ENCODE measurements around the gene RNF224.

The RNF224 gene

GRCh38 chr9:137215196-137215986 lies 11.9 kb upstream of the RNF224 start:
- no peak for DNase-seq (ENCODE audit: low read depth in 2 of 2)

DNA sequence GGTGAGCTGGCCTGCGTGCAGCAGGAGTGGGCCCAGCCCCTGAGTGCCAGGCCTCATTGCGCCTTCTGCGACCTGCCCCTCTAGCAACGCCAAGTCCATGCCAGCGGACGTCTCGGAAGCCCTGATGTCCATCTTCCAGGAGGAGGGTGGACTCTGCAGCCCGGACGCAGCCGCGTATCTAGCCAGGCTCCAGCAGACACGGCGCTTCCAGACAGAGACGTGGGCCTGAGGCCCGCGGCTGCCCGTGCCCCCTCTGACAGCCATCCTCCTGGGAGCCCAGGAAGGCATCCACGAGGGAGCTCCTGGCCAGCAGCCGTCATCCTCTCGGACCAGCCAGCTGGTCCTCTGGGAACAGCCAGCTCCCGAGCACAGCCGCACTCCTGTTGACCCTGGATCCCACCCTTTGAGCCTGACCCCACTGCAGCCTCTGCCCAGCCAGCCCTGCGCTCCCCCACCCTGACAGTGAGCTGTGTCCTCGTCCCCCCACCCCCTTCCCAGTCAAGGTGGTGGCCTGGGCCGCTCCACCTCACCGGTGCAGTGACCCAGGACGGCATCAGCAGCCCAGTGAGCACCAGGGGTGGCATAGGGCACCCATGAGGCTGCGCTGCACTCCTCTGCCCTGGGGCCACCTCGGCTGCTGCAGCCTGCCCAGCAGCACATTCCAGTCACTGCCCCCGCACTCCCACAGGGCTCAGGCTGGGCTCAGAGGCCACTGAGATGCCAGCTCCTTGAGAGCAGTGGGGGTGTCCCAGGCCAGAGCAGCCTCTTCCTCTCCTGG lies 10.9 kb upstream of the RNF224 start:
- DNase-seq (ENCODE audit: low read depth in 2 of 2), result no peak

DNA sequence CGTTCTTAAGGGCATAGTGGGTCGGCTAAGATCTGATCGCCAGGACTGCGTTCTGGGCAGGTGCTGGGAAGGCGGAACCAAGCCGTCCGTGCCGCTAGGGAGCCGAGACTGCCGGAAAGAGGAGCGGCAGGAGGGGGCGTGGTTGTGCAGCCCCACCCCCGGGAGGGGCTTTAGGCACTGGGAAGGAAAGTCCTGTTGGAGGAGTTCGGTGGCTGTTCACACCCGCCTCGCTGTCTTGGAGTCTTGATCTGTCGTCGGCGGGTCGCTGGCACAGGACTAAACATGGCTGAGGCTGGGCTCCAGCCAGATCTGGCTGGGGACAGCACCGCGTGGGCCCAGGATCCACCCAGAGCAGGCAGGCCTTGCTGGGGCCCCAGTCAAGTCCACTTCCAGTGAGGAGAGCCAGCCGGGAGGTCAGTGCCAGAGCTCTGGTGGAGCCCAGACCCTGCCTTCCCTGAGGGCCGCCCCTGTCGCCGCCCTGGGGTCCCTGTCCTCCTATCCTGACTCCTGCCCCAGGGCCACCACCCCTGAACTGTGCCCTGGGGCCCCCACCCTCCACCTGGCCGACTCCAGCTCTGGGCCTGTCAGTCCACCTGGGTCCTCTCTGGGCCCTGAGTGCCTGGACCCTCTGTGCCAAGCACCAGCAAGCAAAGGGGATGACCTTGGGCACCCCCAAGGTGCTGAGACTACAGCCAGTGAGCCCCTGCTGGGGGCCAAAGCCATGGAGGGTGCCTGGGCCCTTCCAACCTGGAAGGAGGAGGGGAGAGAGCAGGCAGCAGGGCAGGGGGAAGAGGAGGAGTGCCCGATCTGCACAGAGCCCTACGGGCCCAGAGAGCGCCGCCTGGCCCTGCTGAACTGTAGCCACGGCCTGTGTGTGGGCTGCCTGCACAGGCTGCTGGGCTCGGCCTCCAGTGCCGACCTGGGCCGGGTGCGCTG lies 9.8 kb upstream of the RNF224 start:
- no peak for DNase-seq (ENCODE audit: low read depth in 2 of 2)

GRCh38 chr9:137218212-137218753 lies 9.0 kb upstream of the RNF224 start:
- DNase-seq (ENCODE audit: low read depth in 2 of 2), result no peak

- no peak for DNase-seq (ENCODE audit: low read depth in 2 of 2)
These were observed 8.5 kb upstream of the RNF224 start for GRCh38 chr9:137218754-137219271.

- DNase-seq (ENCODE audit: low read depth in 2 of 2), result no peak
These were observed 7.5 kb upstream of the RNF224 start for GRCh38 chr9:137219757-137220316.

- DNase-seq (ENCODE audit: low read depth in 2 of 2), result no peak
These were observed 6.8 kb upstream of the RNF224 start for GRCh38 chr9:137220317-137221094.

DNA sequence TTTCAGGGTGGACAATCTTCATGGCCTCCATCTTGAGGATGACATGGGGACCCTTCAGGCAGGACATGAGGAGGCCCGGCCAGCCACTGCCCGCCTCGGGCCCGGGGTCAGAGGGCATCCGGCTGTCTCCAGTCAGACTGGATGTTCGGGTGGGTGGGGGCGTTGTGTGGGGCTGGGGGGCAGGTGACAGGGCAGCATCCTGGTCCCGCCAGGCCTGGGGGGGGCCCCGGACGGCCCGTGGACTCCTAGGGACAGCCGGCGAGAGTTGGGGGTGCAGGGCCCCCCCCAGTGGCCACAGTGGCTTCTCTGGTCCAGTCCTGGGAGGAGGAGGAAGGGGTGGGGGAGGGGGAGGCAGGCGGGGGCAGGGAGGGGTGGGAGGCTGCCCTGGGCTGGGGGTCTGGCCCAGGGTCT lies 6.2 kb upstream of the RNF224 start:
- DNase-seq (ENCODE audit: low read depth in 2 of 2), result no peak

DNA sequence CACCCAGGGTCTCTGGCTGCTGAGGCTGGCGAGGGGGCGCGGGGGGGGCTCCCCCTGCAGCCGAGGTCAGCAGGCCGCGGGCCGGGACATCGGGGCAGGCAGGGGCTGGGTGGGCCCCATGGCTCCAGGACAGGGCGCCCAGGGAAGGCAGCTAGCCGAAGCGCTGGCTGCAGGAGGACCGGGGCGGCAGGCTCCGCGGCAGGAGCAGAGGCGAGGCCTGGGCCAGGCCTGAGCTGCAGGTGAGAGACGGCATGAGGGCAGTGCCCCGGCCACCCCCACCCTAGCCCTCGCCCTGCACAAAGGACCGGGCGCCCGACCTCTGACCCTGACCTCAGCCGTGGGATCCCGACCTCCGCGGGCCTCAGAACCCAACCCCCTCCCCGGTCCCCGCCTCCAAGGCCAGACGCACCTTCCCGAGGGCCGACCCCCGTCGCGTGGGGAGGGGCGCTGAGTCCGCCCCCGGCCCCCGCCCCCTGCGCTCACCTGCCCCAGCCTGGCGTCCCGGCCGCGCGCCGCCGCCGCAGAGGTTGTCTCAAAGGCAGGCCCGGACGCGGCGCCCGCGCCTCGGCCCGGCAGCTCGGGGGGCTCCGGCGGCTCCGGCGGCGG lies 5.7 kb upstream of the RNF224 start:
- no peak for DNase-seq (ENCODE audit: low read depth in 2 of 2)

GRCh38 chr9:137222190-137223077 lies 4.9 kb upstream of the RNF224 start, which contains the start of gene RNF208:
TSS of gene RNF208 (minus strand) at chr9:137222240. CDS start at chr9:137221212, 1,028 bp downstream.
- no peak for DNase-seq (ENCODE audit: low read depth in 2 of 2)

GRCh38 chr9:137223078-137223970 lies 4.0 kb upstream of the RNF224 start:
- peak; percentile 97 for DNase-seq (ENCODE audit: low read depth in 2 of 2)

GRCh38 chr9:137224830-137225694 lies 2.2 kb upstream of the RNF224 start, which contains the start of gene CYSRT1:
TSS of gene CYSRT1 (plus strand) at chr9:137225174. CDS start at chr9:137225622, 448 bp downstream.
- DNase-seq (ENCODE audit: low read depth in 2 of 2), result no peak

- DNase-seq (ENCODE audit: low read depth in 2 of 2), result no peak
These were observed 1.5 kb upstream of the RNF224 start for GRCh38 chr9:137225699-137226331.

DNA sequence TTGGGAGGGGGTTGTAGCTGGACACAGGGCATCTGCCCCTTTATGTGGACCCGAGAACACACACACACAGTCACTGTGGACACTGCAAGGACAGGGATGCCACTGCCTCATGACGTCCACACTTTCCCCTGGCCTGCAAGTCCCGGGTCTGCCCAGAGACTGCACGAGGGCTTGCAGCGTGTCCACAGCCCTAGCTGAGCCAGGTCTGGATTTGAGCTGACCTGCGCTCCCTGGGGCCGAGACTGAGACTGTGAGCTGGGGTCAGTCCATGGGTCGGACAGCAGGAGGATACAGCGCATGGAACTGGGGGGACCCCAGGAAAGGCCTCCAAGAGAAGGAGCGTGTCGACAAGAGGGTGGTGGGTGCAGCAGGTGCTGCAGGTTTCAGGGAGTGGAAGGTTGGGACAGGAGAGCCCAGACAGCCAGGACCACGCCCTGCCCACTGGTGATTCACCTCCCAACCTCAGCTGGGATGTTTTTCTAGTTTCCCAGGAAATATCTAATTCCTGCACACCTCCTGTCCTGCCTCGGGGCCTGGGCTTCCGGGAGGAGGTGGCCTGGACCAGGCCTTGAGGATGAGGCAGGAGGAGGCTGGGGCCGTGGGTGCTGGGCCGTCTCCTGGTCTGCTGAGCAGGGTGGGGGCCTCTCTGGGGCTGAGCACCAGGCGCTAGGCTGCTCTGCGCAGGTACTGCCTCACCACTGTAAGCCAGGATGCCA lies 806 bp upstream of the RNF224 start:
- no peak for DNase-seq (ENCODE audit: low read depth in 2 of 2)

DNA sequence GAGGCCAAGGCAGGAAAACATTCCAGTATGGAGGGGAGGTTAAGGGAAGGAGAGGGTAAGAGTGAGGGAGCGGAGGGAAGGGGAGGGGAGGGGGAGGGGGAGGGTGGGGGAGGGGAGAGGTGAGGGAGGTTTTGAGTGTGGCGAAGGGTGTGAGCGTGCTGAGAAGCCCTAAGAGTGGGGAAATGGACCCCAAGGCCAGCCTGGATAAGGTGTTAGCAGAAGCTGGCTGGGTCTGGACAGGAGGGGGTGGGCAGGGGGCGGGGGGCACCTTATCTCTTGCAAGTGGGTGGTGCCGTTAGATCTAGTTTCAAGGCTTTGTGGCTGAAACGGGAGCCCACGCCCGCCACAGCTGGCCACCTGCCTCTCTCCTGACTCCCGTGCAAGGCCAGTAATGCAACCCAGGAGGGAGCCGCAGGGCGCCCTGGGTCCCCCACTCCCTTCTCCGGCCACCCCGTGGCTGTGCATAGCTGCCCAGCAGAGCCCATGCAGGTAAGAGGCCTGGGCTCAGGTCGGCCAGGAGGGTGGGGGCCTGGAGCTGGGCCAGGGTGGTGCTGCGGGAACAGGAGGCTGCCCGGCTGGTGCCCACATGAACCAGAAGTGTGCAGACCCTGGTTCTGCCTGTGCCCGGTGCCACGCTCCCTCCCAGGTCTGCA lies 677 bp downstream of the RNF224 start:
- no peak for DNase-seq (ENCODE audit: low read depth in 2 of 2)

Measured in fibroblast of skin of left quadriceps (primary cell).